Neutrophil (primary cell): ENCODE data around the gene TAF15.

Experiments used
- H3K27ac ChIP-seq: fragments of 200-600 bp; sonication (generic); 2 replicates; pipeline ENCODE4 v1.5.1; 2016; ENCODE audit warnings: mild to moderate bottlenecking, moderate library complexity
- H3K27me3 ChIP-seq: fragments of 200-600 bp; sonication (generic); 2 replicates; pipeline ENCODE4 v1.6.0; 2016; ENCODE audit warnings: mild to moderate bottlenecking
- H3K36me3 ChIP-seq: fragments of 200-600 bp; sonication (generic); 2 replicates; pipeline ENCODE4 v1.5.1; 2017
- H3K4me1 ChIP-seq, 2 experiments: fragments of 200-600 bp in 1 of 2; sonication (generic) in 1 of 2; 1 replicate in 1 of 2; 2 replicates in 1 of 2; pipeline versions ENCODE4 v1.5.1 to v1.6.1; 2013 to 2016; ENCODE audit warnings: low read depth in 1 of 2, low read length in 1 of 2, mild to moderate bottlenecking in 1 of 2, moderate library complexity in 1 of 2; ENCODE audit not compliant: control insufficient read depth in 1 of 2, insufficient read depth in 1 of 2
- H3K4me3 ChIP-seq, 2 experiments: fragments of 200-600 bp in 1 of 2; sonication (generic) in 1 of 2; 1 replicate in 1 of 2; 2 replicates in 1 of 2; pipeline ENCODE4 v1.5.1; 2013 to 2016; ENCODE audit warnings: low read depth in 1 of 2, low read length in 1 of 2, mild to moderate bottlenecking in 1 of 2, moderate library complexity in 1 of 2
- H3K9me3 ChIP-seq: fragments of 200-600 bp; sonication (generic); 2 replicates; pipeline ENCODE4 v1.5.1; 2016
- TF ChIP-seq, protein P1 (sequence below): fragments of 200-600 bp; sonication (generic); IDR thresholded peaks from 2 replicates; pipeline ENCODE4 v1.5.1; 2016; ENCODE audit warnings: antibody characterized with exemption

Gene TAF15

DNA sequence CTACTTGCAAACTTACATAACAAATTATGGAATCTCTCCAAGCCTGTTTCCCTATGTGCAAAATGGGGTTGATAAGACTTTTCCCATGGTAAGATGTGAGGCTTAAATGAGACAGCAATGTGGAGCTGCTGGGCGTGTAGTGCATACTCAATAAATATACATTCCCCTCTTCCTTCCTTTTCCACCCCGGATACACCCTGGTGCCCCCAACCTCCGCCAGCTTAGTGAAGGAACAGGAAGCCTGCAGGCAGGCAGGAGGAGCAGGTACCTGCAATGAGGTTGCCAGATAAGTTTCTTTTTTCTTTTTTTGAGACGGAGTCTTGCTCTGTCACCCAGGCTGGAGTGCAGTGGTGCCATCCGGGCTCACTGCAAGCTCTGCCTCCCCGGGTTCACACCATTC is 33.7 kb upstream of the TAF15 start:
- Histone ChIP-seq H3K4me1 (no peaks in the 10 kb centered on the region), H3K4me3 (no peak overlapping the region), H3K27ac (no peak overlapping the region), H3K36me3 (no peaks in the 10 kb centered on the region), H3K27me3 (peaks cover 71% of the 10 kb centered on the region), H3K9me3 (no peaks in the 10 kb centered on the region)
- TF ChIP-seq, protein P1, sequence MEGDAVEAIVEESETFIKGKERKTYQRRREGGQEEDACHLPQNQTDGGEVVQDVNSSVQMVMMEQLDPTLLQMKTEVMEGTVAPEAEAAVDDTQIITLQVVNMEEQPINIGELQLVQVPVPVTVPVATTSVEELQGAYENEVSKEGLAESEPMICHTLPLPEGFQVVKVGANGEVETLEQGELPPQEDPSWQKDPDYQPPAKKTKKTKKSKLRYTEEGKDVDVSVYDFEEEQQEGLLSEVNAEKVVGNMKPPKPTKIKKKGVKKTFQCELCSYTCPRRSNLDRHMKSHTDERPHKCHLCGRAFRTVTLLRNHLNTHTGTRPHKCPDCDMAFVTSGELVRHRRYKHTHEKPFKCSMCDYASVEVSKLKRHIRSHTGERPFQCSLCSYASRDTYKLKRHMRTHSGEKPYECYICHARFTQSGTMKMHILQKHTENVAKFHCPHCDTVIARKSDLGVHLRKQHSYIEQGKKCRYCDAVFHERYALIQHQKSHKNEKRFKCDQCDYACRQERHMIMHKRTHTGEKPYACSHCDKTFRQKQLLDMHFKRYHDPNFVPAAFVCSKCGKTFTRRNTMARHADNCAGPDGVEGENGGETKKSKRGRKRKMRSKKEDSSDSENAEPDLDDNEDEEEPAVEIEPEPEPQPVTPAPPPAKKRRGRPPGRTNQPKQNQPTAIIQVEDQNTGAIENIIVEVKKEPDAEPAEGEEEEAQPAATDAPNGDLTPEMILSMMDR: no peak

DNA sequence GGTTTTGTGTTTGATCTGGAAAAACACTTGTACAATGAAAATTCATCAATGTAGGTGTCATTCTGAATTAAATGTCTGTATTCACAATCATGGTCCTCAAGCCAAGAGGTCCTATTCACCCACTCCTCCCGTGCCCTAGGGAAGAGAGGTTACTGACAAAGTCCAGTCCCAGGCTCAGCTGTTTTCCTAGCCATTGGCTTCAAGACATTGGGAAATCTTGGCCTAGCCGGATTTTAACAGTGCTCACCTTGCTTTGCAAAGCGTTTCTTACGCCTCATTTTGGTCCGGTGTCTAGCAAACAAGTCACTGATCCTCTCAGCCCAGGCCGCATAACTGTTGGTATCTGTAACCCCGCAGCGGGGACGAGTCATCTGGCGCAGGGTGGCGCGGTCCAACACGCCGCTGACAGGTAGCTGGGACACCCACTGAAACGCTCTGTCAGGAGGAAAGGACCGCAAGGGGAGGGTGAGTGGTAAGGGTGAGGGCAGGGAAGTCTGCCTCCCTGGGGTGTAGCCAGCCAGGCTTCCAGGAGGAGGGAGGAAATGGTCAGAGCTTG is 30.6 kb upstream of the TAF15 start:
- H3K27ac ChIP-seq: no peak overlapping the region

DNA sequence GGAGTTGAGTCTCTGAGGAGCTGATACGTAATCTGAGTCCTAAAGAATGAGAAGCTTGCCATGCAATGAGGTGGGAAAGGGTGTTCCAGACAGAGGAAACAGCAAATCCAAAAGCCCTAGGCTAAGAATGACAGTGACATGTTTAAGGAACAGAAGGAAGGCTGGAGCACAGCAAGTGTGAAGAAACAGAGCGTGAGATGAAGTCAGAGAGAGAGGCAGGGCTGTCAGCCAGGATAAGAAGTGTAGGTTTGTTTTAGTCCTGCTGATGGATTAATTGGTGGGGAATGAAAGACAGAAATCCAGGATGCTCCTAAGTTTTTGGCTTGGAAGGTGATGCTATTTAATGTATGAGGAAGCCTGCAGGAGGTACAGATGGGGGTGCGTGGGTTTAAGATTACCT is 28.3 kb upstream of the TAF15 start:
- Histone ChIP-seq H3K27me3 (peaks cover 60% of the 10 kb centered on the region), H3K9me3 (no peaks in the 10 kb centered on the region), H3K4me1 (no peaks in the 10 kb centered on the region), H3K4me3 (no peak overlapping the region), H3K36me3 (no peaks in the 10 kb centered on the region), H3K27ac (no peak overlapping the region)
- TF ChIP-seq, protein P1: no peak

More for the DNA sequence above, 30.6 kb upstream of the TAF15 start:
- Histone ChIP-seq H3K9me3 (no peaks in the 10 kb centered on the region), H3K36me3 (no peaks in the 10 kb centered on the region), H3K4me1 (no peaks in the 10 kb centered on the region), H3K27me3 (peaks cover 80% of the 10 kb centered on the region), H3K4me3 (no peak overlapping the region)
- TF ChIP-seq, protein P1: no peak

DNA sequence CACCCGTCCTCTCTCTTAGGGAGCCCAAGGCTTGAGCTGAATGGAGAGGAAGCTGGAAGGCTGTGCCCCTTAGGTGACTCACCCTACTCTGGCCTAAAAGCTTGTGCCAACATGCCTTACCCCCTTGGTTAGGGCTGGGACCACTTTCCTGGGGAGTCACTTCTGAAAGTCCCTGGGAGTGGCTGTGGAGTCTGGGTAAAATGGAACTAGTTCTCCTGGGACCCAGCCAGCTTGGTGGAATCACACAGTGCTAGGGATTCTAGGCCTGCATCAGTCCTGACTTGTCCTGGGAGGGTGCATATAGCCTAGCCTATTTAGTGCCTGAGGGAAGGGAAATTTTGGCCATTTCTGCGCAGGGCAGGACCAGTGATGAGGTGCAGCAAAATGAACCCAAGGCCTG is 24.4 kb upstream of the TAF15 start:
- no peak overlapping the region for H3K4me3 ChIP-seq
- H3K27ac ChIP-seq: no peak overlapping the region
- TF ChIP-seq, protein P1: no peak
- H3K4me1 ChIP-seq: no peaks in the 10 kb centered on the region
- peaks cover 54% of the 10 kb centered on the region for H3K27me3 ChIP-seq
- no peaks in the 10 kb centered on the region for H3K36me3 ChIP-seq
- H3K9me3 ChIP-seq: no peaks in the 10 kb centered on the region

DNA sequence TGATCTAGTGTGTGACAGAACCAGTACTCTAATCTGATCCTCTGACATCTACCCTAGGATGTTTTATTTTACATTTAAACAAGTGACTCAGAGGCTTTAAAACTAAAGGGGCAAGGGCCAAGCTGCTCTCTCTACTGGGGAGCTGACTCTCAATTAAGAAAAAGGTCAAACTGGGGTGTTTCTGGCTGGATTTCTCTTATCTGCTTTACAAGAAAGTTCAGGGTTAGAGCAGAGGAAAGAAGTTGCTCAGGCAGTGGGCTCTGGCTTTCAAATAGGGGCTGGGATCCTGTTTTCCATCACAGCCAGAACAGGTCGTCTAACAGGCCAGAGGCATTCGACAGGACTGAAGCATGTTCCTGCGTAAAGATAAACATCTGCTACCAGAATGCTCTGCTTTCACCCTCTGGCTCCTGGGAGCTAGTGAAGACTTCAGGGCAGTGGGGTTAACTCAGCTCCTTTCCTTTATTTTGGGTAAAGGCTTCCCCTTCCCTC is 22.3 kb upstream of the TAF15 start:
- no peak overlapping the region for H3K27ac ChIP-seq
- peaks cover 53% of the 10 kb centered on the region for H3K27me3 ChIP-seq
- TF ChIP-seq, protein P1: no peak
- H3K9me3 ChIP-seq: no peaks in the 10 kb centered on the region
- H3K4me3 ChIP-seq: no peak overlapping the region
- no peaks in the 10 kb centered on the region for H3K36me3 ChIP-seq
- H3K4me1 ChIP-seq: no peaks in the 10 kb centered on the region
